ENCODE results near the gene SEPTIN3. TPM values are rescaled to one million over a fixed set of nuclear protein-coding genes. Genes with fewer than 3 reads are reported as not detected.

Gene SEPTIN3
- total RNA-seq, 2 experiments from 2014 or later: 1.1 to 2.1 TPM

GRCh38 chr22:41923595-41924276 is 45.5 kb upstream of the SEPTIN3 start:
- POLR2A ChIA-PET: interaction anchor here (0.5 to 2.2 kb wide), 7 partner anchors 9 to 1011 kb away, joined by 3 to 7 read pairs (median 4); partner anchors contain the start of gene SHISA8
- CTCF ChIA-PET (ENCODE audit: unreplicated experiment): no interaction called here
- H3K79me2 ChIP-seq (ENCODE audit: insufficient read depth, low read depth, low read length): peaks cover 4% of the 10 kb centered on the region; the same call in 1 of the 2 replicates
- H3K4me3 ChIP-seq (ENCODE audit: low read depth, low read length, poor library complexity, severe bottlenecking): no peak overlapping the region
- DNase-seq (ENCODE audit: low spot score): no peak
- BruUV-seq (replicated peaks): TSS peak; percentile 48
- no peaks in the 10 kb centered on the region for H3K9me3 ChIP-seq (ENCODE audit: low read length)
- peak overlapping the region; percentile 80 for H3K4me2 ChIP-seq (ENCODE audit: low read length)
- intact Hi-C loops (cut with micrococcal nuclease; ENCODE audit: unreplicated experiment): loop anchor here (5.0 kb wide), 1 partner anchor 91 kb away; the partner anchor contains the start of gene SREBF2
- TF ChIP-seq CTCF (conservative IDR thresholded peaks at IDR 0.05; ENCODE audit: low read length) (no peak), EZH2phosphoT487 (IDR thresholded peaks at IDR 0.05; ENCODE audit: borderline replicate concordance, low read depth, low read length) (no peak)
- no peak overlapping the region for H2AFZ ChIP-seq (ENCODE audit: low read length)
- peak overlapping the region; percentile 88 for H3K27ac ChIP-seq (ENCODE audit: low read depth, low read length, poor library complexity, severe bottlenecking)
- peaks cover 98% of the 10 kb centered on the region for H3K4me1 ChIP-seq (ENCODE audit: insufficient read depth, low read length, poor library complexity, severe bottlenecking)
- peaks cover 17% of the 10 kb centered on the region; the same call in 1 of the 2 replicates for H3K36me3 ChIP-seq (ENCODE audit: insufficient read depth, low read length)
- no peaks in the 10 kb centered on the region for H3K9me2 ChIP-seq (ENCODE audit: insufficient read depth, low read length)
- 0 out of 2 replicates have a peak, but pooled peaks cover 4% of the 10 kb centered on the region for H4K20me1 ChIP-seq (ENCODE audit: insufficient read depth, low read length)

- intact Hi-C loops (cut with micrococcal nuclease; ENCODE audit: unreplicated experiment): loop anchor here (1.0 to 5.0 kb wide), 2 partner anchors 10 to 104 kb away; no protein-coding TSS in a partner anchor
- BruUV-seq (replicated peaks): no TSS peak
- H4K20me1 ChIP-seq (ENCODE audit: insufficient read depth, low read length): no peaks in the 10 kb centered on the region
- peaks cover 95% of the 10 kb centered on the region for H3K4me1 ChIP-seq (ENCODE audit: insufficient read depth, low read length, poor library complexity, severe bottlenecking)
- TF ChIP-seq CTCF (conservative IDR thresholded peaks at IDR 0.05; ENCODE audit: low read length) (peak; percentile 82), EZH2phosphoT487 (IDR thresholded peaks at IDR 0.05; ENCODE audit: borderline replicate concordance, low read depth, low read length) (no peak)
- peaks cover 17% of the 10 kb centered on the region; the same call in 1 of the 2 replicates for H3K36me3 ChIP-seq (ENCODE audit: insufficient read depth, low read length)
- H3K9me2 ChIP-seq (ENCODE audit: insufficient read depth, low read length): no peaks in the 10 kb centered on the region
- ChIA-PET POLR2A (interaction anchor here (0.9 to 2.1 kb wide), 7 partner anchors 11 to 519 kb away, joined by 3 to 9 read pairs (median 4); partner anchors contain the start of genes CCDC134 and CENPM), CTCF (ENCODE audit: unreplicated experiment) (interaction anchor here (0.6 to 1.9 kb wide), 7 partner anchors 10 to 260 kb away, joined by 3 to 5 read pairs (median 3); partner anchors contain the start of gene CENPM)
- H3K9me3 ChIP-seq (ENCODE audit: low read length): no peaks in the 10 kb centered on the region
- DNase-seq (ENCODE audit: low spot score): peak; percentile 78
- peak overlapping the region; percentile 68 for H3K4me3 ChIP-seq (ENCODE audit: low read depth, low read length, poor library complexity, severe bottlenecking)
- peaks cover 4% of the 10 kb centered on the region; the same call in 1 of the 2 replicates for H3K79me2 ChIP-seq (ENCODE audit: insufficient read depth, low read depth, low read length)
- no peak overlapping the region for H2AFZ ChIP-seq (ENCODE audit: low read length)
- H3K4me2 ChIP-seq (ENCODE audit: low read length): peak overlapping the region; percentile 78
- peak overlapping the region; percentile 76 for H3K27ac ChIP-seq (ENCODE audit: low read depth, low read length, poor library complexity, severe bottlenecking)
Observed at GRCh38 chr22:41925783-41926460, 43.3 kb upstream of the SEPTIN3 start.
